Heart left ventricle (tissue), 13 donors: ENCODE data around the gene CYSRT1.

ENCODE experiments used
- POLR2A ChIP-seq, 2 donors: fragments of 450-650 bp; IDR thresholded peaks; one replicate each; pipeline ENCODE4 v1.6.1; 2017; ENCODE audit warnings: antibody characterized with exemption in 2 of 2, mild to moderate bottlenecking in 2 of 2, moderate library complexity in 2 of 2
- TF ChIP-seq, protein P1 (sequence below), 12 donors: fragments of 200-600 bp; sonication (generic) in 4 of 12; IDR thresholded peaks; one replicate each; pipeline versions ENCODE4 v1.5.0 to v1.8.0; 2018 to 2022; ENCODE audit warnings: antibody characterized with exemption in 12 of 12, mild to moderate bottlenecking in 5 of 12
- donor health status: ischemic (EF 13 %, LVEDD 7.1; RV severe dilation, severe dysfunction).
- donor health status: DM: no; HTN: yes; CAD: no.
- donor health status: DM: no; HTN: no; CAD: no.
- donor health status: ischemic (EF 25% LVEDD 6.9; RV normal size, moderate dysfunction).
- donor health status: ischemic (EF 25% LVEDD 5.7; RV mildly dilated, moderate dysfunction).
- donor health status: ischemic (EF 35%, LVEDD 5.7; RV mildly dilated, moderate dysfunction).
- donor health status: nonischemic (EF 11% LVEDD 7.7; RV severe dilation, severe dysfunction).
- donor health status: DM: yes; HTN: yes; CAD: no.
- donor health status: PGD.
- donor health status: ischemic (EF 29% LVEDD 5.4; RV normal size, mild dysfunction).
- donor health status: nonischemic (EF 23%, LVEDD 6.1; RV moderate dilation, normal function).

DNA sequence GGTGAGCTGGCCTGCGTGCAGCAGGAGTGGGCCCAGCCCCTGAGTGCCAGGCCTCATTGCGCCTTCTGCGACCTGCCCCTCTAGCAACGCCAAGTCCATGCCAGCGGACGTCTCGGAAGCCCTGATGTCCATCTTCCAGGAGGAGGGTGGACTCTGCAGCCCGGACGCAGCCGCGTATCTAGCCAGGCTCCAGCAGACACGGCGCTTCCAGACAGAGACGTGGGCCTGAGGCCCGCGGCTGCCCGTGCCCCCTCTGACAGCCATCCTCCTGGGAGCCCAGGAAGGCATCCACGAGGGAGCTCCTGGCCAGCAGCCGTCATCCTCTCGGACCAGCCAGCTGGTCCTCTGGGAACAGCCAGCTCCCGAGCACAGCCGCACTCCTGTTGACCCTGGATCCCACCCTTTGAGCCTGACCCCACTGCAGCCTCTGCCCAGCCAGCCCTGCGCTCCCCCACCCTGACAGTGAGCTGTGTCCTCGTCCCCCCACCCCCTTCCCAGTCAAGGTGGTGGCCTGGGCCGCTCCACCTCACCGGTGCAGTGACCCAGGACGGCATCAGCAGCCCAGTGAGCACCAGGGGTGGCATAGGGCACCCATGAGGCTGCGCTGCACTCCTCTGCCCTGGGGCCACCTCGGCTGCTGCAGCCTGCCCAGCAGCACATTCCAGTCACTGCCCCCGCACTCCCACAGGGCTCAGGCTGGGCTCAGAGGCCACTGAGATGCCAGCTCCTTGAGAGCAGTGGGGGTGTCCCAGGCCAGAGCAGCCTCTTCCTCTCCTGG, 8.6 kb upstream of the CYSRT1 start:
- TF ChIP-seq, protein P1, sequence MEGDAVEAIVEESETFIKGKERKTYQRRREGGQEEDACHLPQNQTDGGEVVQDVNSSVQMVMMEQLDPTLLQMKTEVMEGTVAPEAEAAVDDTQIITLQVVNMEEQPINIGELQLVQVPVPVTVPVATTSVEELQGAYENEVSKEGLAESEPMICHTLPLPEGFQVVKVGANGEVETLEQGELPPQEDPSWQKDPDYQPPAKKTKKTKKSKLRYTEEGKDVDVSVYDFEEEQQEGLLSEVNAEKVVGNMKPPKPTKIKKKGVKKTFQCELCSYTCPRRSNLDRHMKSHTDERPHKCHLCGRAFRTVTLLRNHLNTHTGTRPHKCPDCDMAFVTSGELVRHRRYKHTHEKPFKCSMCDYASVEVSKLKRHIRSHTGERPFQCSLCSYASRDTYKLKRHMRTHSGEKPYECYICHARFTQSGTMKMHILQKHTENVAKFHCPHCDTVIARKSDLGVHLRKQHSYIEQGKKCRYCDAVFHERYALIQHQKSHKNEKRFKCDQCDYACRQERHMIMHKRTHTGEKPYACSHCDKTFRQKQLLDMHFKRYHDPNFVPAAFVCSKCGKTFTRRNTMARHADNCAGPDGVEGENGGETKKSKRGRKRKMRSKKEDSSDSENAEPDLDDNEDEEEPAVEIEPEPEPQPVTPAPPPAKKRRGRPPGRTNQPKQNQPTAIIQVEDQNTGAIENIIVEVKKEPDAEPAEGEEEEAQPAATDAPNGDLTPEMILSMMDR (IDR thresholded peaks at IDR 0.05), result no peak
- no peak for TF ChIP-seq POLR2A (IDR thresholded peaks at IDR 0.05)
